GM18511 (cell line): ENCODE results near the gene SMG6.
"Not testable (repeated sequence)": the region's sequence is repeated elsewhere in the genome, so short reads cannot be mapped to it uniquely, and the experiment has no call there.

Experiments
- ATAC-seq: cut with Tn5 transposase; IDR thresholded peaks from one replicate; pipeline ENCODE4 v1.9.1; 2021; ENCODE audit warnings: mild to moderate bottlenecking, moderate library complexity; ENCODE audit not compliant: unreplicated experiment

The SMG6 gene

GRCh38 chr17:2207815-2208515 is 95.6 kb downstream of the SMG6 start:
- ATAC-seq: no peak

- ATAC-seq: no peak
Observed at GRCh38 chr17:2204393-2204792, 99.2 kb downstream of the SMG6 start.

- ATAC-seq: no peak
Observed at GRCh38 chr17:2203818-2204217, 99.8 kb downstream of the SMG6 start.

GRCh38 chr17:2202996-2203575 is 100.5 kb downstream of the SMG6 start:
- ATAC-seq: no peak

GRCh38 chr17:2202302-2202995 is 101.1 kb downstream of the SMG6 start:
- no peak for ATAC-seq

- not testable (repeated sequence) for ATAC-seq
Observed at GRCh38 chr17:2199386-2199785, 104.2 kb downstream of the SMG6 start.

GRCh38 chr17:2198927-2199326 is 104.7 kb downstream of the SMG6 start:
- no peak for ATAC-seq

GRCh38 chr17:2197271-2197670 is 106.3 kb downstream of the SMG6 start:
- no peak for ATAC-seq

GRCh38 chr17:2195729-2196128 is 107.9 kb downstream of the SMG6 start:
- no peak for ATAC-seq

GRCh38 chr17:2194889-2195335 is 108.7 kb downstream of the SMG6 start:
- ATAC-seq: no peak

GRCh38 chr17:2192367-2193057 is 111.1 kb downstream of the SMG6 start:
- ATAC-seq: peak; percentile 49

- ATAC-seq: no peak
Observed at GRCh38 chr17:2191785-2192184, 111.8 kb downstream of the SMG6 start.

- no peak for ATAC-seq
Observed at GRCh38 chr17:2191227-2191626, 112.4 kb downstream of the SMG6 start.

GRCh38 chr17:2190014-2190413 is 113.6 kb downstream of the SMG6 start:
- ATAC-seq: no peak

- ATAC-seq: no peak
Observed at GRCh38 chr17:2188971-2189630, 114.5 kb downstream of the SMG6 start.

- ATAC-seq: no peak
Observed at GRCh38 chr17:2187758-2188157, 115.8 kb downstream of the SMG6 start.

- ATAC-seq: no peak
Observed at GRCh38 chr17:2186937-2187336, 116.6 kb downstream of the SMG6 start.

GRCh38 chr17:2184993-2185931 is 118.3 kb downstream of the SMG6 start:
- ATAC-seq: no peak

- ATAC-seq: no peak
Observed at GRCh38 chr17:2183346-2183745, 120.2 kb downstream of the SMG6 start.

- ATAC-seq: no peak
Observed at GRCh38 chr17:2181897-2182448, 121.6 kb downstream of the SMG6 start.
